GM12878 (cell line): ENCODE measurements around the gene ASCC2. TPM values are rescaled to one million over a fixed set of nuclear protein-coding genes. Genes with fewer than 3 reads are reported as not detected.
A peak's percentile ranks its signal among the peaks of the same experiment; 100 is the strongest.

Source experiments
- ATAC-seq: fragments of 200-7000 bp; cut with Tn5 transposase; 3 replicates; pipeline ENCODE4 v1.9.1; 2020; ENCODE audit warnings: mild to moderate bottlenecking, moderate library complexity
- BruUV-seq: library from RNA; stranded (reverse); fragments of 400-500 nt; replicated peaks from 2 replicates; lab custom pipeline; 2021; lab: Mats Ljungman, UMichigan
- CTCF ChIA-PET: fragments of 300-600 bp; sonication (Branson Sonifier 250); formaldehyde crosslinking; extraction: SDS; loops from one replicate; lab custom pipeline; 2021; ENCODE audit warnings: inconsistent platforms; lab: Yijun Ruan, JAX
- POLR2A ChIA-PET: fragments of 350-600 bp; formaldehyde crosslinking; extraction: SDS; loops from one replicate; lab custom pipeline; 2021; ENCODE audit warnings: inconsistent platforms; lab: Charles Lee
- RAD21 ChIA-PET: fragments of 300-600 bp; sonication (Branson Sonifier 250); formaldehyde crosslinking; loops from one replicate; lab custom pipeline; 2023; ENCODE audit warnings: antibody characterized with exemption; ENCODE audit not compliant: unreplicated experiment; lab: Charles Lee
- SMC1A ChIA-PET: fragments of 300-600 bp; sonication (Branson Sonifier 250); formaldehyde crosslinking; loops from one replicate; lab custom pipeline; 2023; ENCODE audit not compliant: unreplicated experiment, uncharacterized antibody; lab: Charles Lee
- DNase-seq: peaks from one replicate; pipeline ENCODE4 v3.0.0-alpha.2; 2011; ENCODE audit warnings: low read depth, low spot score
- FAIRE-seq: peaks from 3 replicates; lab custom pipeline; 2011; peaks lifted over from hg19 to GRCh38; lab: Jason Lieb, UNC
- H2AFZ ChIP-seq: 2 replicates; pipeline ENCODE4 v1.6.0; 2011; ENCODE audit warnings: low read depth, low read length, control low read depth; ENCODE audit not compliant: control insufficient read depth
- H3K27ac ChIP-seq: 2 replicates; pipeline ENCODE4 v1.5.1; 2011; ENCODE audit warnings: control low read depth; ENCODE audit not compliant: control insufficient read depth, insufficient read depth
- H3K27me3 ChIP-seq, 2 experiments: replicated peaks in 1 of 2; 2 replicates each; pipeline versions ENCODE4 v1.6.0 to v1.6.1; 2011; ENCODE audit warnings: low read length in 1 of 2; ENCODE audit not compliant: control insufficient read depth in 2 of 2, insufficient read depth in 2 of 2
- H3K36me3 ChIP-seq, 2 experiments: 2 replicates each; pipeline ENCODE4 v1.5.1; 2011; ENCODE audit warnings: low read length in 1 of 2; ENCODE audit not compliant: control insufficient read depth in 2 of 2, insufficient read depth in 2 of 2
- H3K4me1 ChIP-seq: 2 replicates; pipeline ENCODE4 v1.6.1; 2011; ENCODE audit warnings: mild to moderate bottlenecking, low read length, moderate library complexity, mixed read lengths; ENCODE audit not compliant: control insufficient read depth, insufficient read depth
- H3K4me2 ChIP-seq: 2 replicates; pipeline ENCODE4 v1.6.0; 2011; ENCODE audit warnings: control low read depth; ENCODE audit not compliant: control insufficient read depth, insufficient read depth
- H3K4me3 ChIP-seq: fragments of 200-600 bp; sonication (generic); 2 replicates; pipeline ENCODE4 v1.5.1; 2016
- H3K79me2 ChIP-seq: 2 replicates; pipeline ENCODE4 v1.6.0; 2011; ENCODE audit warnings: low read length; ENCODE audit not compliant: control insufficient read depth, insufficient read depth
- H3K9ac ChIP-seq: 2 replicates; pipeline ENCODE4 v1.8.0; 2011; ENCODE audit warnings: low read length, control low read depth, mixed read lengths; ENCODE audit not compliant: control insufficient read depth, insufficient read depth
- H3K9me3 ChIP-seq: replicated peaks from 3 replicates; pipeline ENCODE4 v1.5.1; 2011; ENCODE audit warnings: mild to moderate bottlenecking, low read length; ENCODE audit not compliant: control insufficient read depth, insufficient read depth
- H4K20me1 ChIP-seq: 2 replicates; pipeline ENCODE4 v1.6.0; 2011; ENCODE audit not compliant: control insufficient read depth, insufficient read depth
- CEBPB ChIP-seq, 2 experiments: fragments of 150-350 bp in 1 of 2; IDR thresholded peaks; 2 replicates each; pipeline ENCODE4 v1.6.1; 2012 to 2014; ENCODE audit warnings: low read depth in 2 of 2, low read length in 2 of 2, borderline replicate concordance in 1 of 2, inconsistent platforms in 1 of 2
- EZH2 ChIP-seq: IDR thresholded peaks from 2 replicates; pipeline ENCODE4 v1.6.1; 2012; ENCODE audit warnings: low read depth, mild to moderate bottlenecking, control low read depth, inconsistent platforms, low read length, borderline replicate concordance; ENCODE audit not compliant: control insufficient read depth
- POLR2A ChIP-seq: IDR thresholded peaks from 2 replicates; pipeline ENCODE4 v1.6.1; 2011; ENCODE audit warnings: low read depth, mild to moderate bottlenecking, low read length
- ZNF687 ChIP-seq: fragments of 450-650 bp; IDR thresholded peaks from 2 replicates; pipeline ENCODE4 v1.6.1; 2017; ENCODE audit warnings: mild to moderate bottlenecking, moderate library complexity
- WGBS: methylation state at CpG from one replicate; pipeline ENCODE4 v1.1.6; 2016; ENCODE audit warnings: low lambda C conversion rate; ENCODE audit not compliant: insufficient replicate concordance, insufficient coverage; ENCODE audit errors: missing lambda C conversion rate; 5-methylcytosine and 5-hydroxymethylcytosine counted together
- in situ Hi-C: fragments of 300-500 bp; cut with MboI; formaldehyde crosslinking; loops from 9 replicates; pipeline ENCODE4 v1.14.3; 2018; ENCODE audit warnings: mixed read lengths
- intact Hi-C: fragments of 100-400 bp; cut with micrococcal nuclease; formaldehyde crosslinking; loops from one replicate; pipeline ENCODE4 v1.14.2; 2022; ENCODE audit not compliant: unreplicated experiment
- polyA plus RNA-seq, 11 experiments: library from polyadenylated mRNA; depleted of rRNA in 4 of 11; unstranded in 6 of 11; stranded (reverse) in 5 of 11; fragments of >200 nt; fragmentation: Nextera tagmentation in 4 of 11; fragmentation: Illumina TruSeq in 1 of 11; extraction: Ambion mirVana in 4 of 11; extraction: Trizol in 1 of 11; gene quantifications; 1 replicate in 1 of 11; 2 replicates in 10 of 11; pipeline versions ENCODE4 v1.2.1 to v1.2.3, GENCODE V29; 2011 to 2016; ENCODE audit warnings: inconsistent platforms in 2 of 11, missing spikeins in 2 of 11, low read depth in 1 of 11
- total RNA-seq, 4 experiments: library from RNA; depleted of rRNA in 3 of 4; stranded (reverse); fragments of >200 nt in 3 of 4; fragmentation: Illumina TruSeq in 1 of 4; extraction: Trizol in 1 of 4; gene quantifications; 2 replicates each; pipeline versions ENCODE4 v1.2.1 to v1.2.3, GENCODE V29; 2013 to 2021

The ASCC2 gene
- total and polyA plus RNA-seq, 10 of the 15 experiments (the other 5 are each of a cell fraction or from before 2014, with no cell fraction given): 5.3 to 91.4 (median 56.5) TPM

GRCh38 chr22:29787371-29787980 lies 50.6 kb downstream of the ASCC2 start:
- no peak overlapping the region for H3K27ac ChIP-seq
- H3K79me2 ChIP-seq: no peaks in the 10 kb centered on the region
- H2AFZ ChIP-seq: no peak overlapping the region
- ChIA-PET POLR2A (no interaction called here), SMC1A (no interaction called here), RAD21 (no interaction called here), CTCF (no interaction called here)
- TF ChIP-seq ZNF687 (no peak), EZH2 (no peak), POLR2A (peak; percentile 39; the same call in 1 of the 2 replicates), CEBPB (IDR thresholded peaks at IDR 0.05; ENCODE audit: borderline replicate concordance in 1 of 2, low read depth in 2 of 2, low read length in 2 of 2) (no peak)
- in situ Hi-C loops: no loop called here
- FAIRE-seq (no peak), DNase-seq (no peak), ATAC-seq (no peak)
- H3K36me3 ChIP-seq: peaks cover 17 to 23% of the 10 kb centered on the region in 2 experiments; a peak in 3 of 4 replicates
- H3K27me3 ChIP-seq: no peaks in the 10 kb centered on the region
- intact Hi-C loops: no loop called here
- 83% methylated on average over 9 of the region's 9 CpGs for WGBS
- BruUV-seq: no TSS peak
- H3K4me3 ChIP-seq: no peak overlapping the region
- no peak overlapping the region for H3K9ac ChIP-seq
- H4K20me1 ChIP-seq: no peaks in the 10 kb centered on the region
- H3K4me1 ChIP-seq: no peaks in the 10 kb centered on the region
- H3K9me3 ChIP-seq: no peaks in the 10 kb centered on the region
- no peak overlapping the region for H3K4me2 ChIP-seq
